ENCODE data around the gene ENDOV. TPM values are rescaled to one million over a fixed set of nuclear protein-coding genes. Genes with fewer than 3 reads are reported as not detected.

Gene ENDOV
- total RNA-seq, 1 donor from 2014 or later, result 11.8 TPM

DNA sequence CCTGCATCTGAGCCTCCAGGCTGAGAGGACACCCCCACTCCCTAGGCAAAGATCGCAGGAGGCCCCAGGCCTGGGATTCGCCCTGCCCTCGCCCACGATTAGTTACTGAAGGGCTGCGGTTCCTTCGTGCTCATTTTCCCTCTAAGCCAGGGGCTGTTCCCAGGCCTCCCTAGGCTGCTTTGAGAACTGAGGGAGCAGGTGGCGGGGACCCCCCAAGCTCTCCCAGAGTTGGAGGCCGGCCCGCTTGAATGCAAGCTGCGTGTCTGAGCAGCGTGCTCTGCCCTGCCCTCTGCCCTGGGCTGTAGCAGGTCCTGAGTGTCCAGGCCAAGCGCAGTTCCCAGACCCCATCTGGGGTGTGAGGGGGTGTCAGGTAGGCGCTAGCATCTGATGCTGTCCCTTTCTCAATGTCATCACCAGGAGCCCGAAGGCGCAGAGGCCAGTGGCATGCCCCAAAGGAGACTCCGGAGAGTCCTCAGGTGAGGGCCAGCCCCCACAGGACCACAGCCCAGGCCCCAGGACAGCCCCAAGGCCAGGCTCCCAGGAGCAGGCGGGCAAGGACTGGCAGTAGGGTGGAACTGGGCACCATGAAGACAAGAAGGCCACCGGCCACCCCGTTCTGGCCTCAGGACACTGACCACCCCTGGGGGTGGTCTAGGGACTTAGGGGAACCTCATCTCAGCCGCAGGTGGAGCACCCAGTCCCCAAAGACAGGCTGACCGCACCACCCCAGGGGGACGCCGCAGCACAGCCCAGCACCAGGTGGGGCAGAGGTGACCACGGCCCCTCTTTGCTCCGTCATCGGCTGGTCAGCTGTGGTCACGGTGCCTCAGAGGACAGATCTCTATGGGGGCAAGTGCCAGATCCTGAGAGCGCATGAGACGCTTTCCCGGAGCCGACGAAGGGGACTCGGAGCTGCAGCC, 14.6 kb downstream of the ENDOV start:
- Histone ChIP-seq H3K36me3 (no peaks in the 10 kb centered on the region), H3K4me3 (no peak overlapping the region), H3K27me3 (no peaks in the 10 kb centered on the region), H3K4me1 (no peaks in the 10 kb centered on the region), H3K27ac (no peak overlapping the region), H3K9me3 (no peaks in the 10 kb centered on the region)
- intact Hi-C loops (cut with DNase I), result loop anchor here (5.0 kb wide), 1 partner anchor 553 kb away; no protein-coding TSS in a partner anchor
- TF ChIP-seq, protein P1, sequence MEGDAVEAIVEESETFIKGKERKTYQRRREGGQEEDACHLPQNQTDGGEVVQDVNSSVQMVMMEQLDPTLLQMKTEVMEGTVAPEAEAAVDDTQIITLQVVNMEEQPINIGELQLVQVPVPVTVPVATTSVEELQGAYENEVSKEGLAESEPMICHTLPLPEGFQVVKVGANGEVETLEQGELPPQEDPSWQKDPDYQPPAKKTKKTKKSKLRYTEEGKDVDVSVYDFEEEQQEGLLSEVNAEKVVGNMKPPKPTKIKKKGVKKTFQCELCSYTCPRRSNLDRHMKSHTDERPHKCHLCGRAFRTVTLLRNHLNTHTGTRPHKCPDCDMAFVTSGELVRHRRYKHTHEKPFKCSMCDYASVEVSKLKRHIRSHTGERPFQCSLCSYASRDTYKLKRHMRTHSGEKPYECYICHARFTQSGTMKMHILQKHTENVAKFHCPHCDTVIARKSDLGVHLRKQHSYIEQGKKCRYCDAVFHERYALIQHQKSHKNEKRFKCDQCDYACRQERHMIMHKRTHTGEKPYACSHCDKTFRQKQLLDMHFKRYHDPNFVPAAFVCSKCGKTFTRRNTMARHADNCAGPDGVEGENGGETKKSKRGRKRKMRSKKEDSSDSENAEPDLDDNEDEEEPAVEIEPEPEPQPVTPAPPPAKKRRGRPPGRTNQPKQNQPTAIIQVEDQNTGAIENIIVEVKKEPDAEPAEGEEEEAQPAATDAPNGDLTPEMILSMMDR (IDR thresholded peaks at IDR 0.05), result no peak
- no peak for TF ChIP-seq POLR2AphosphoS5 (IDR thresholded peaks at IDR 0.05; ENCODE audit: insufficient read depth in 1 of 2, low read depth in 1 of 2)
- no peak for TF ChIP-seq POLR2A (IDR thresholded peaks at IDR 0.05)
- DNase-seq (ENCODE audit: extremely low spot score in 2 of 2), result no peak

DNA sequence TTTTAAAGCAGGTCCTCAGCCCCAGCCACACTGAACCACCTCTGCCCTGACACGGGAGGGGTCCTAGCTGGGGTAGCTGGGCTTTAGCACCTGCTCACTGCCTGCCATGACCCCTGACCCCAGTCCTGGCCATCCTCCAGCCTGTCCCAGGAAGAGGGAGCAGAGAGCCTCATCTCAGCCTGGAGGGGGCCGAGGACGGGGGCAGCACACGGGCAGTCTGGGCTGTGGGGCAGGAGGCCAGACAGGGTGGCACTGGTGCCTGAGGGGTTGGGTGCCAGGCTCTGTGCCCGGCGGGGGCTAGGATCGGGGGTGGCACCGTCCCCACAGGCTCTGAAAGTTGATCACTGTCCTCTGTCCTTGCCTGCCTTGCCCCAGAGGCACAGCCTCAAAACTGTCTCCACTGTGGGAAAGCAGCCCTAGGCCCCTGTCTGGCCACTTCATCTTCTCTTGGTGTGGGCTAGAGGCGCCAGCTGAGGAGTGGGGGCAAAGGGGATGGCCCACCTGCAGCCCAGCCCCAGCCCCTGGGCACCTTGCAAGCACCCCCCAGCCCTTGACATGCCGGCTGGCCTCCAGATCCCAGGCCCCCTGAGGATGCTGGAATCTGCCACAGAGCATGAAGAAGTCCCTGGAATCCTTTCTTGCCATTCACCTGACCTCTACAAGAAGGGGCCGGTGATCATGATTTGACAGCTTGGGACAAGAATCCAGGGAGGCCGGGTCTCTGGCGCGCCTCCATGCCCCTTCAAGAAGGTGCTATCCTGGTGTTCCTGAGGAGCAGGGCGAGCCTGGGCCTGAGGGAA, 15.7 kb downstream of the ENDOV start:
- no peaks in the 10 kb centered on the region for H3K9me3 ChIP-seq
- intact Hi-C loops (cut with DNase I), result no loop called here
- no peaks in the 10 kb centered on the region for H3K4me1 ChIP-seq
- H3K27ac ChIP-seq, result no peak overlapping the region
- H3K36me3 ChIP-seq, result no peaks in the 10 kb centered on the region
- no peak for TF ChIP-seq POLR2AphosphoS5 (IDR thresholded peaks at IDR 0.05; ENCODE audit: insufficient read depth in 1 of 2, low read depth in 1 of 2)
- TF ChIP-seq, protein P1 (IDR thresholded peaks at IDR 0.05), result no peak
- TF ChIP-seq POLR2A (IDR thresholded peaks at IDR 0.05), result no peak
- H3K27me3 ChIP-seq, result no peaks in the 10 kb centered on the region
- no peak for DNase-seq (ENCODE audit: extremely low spot score in 2 of 2)
- no peak overlapping the region for H3K4me3 ChIP-seq

DNA sequence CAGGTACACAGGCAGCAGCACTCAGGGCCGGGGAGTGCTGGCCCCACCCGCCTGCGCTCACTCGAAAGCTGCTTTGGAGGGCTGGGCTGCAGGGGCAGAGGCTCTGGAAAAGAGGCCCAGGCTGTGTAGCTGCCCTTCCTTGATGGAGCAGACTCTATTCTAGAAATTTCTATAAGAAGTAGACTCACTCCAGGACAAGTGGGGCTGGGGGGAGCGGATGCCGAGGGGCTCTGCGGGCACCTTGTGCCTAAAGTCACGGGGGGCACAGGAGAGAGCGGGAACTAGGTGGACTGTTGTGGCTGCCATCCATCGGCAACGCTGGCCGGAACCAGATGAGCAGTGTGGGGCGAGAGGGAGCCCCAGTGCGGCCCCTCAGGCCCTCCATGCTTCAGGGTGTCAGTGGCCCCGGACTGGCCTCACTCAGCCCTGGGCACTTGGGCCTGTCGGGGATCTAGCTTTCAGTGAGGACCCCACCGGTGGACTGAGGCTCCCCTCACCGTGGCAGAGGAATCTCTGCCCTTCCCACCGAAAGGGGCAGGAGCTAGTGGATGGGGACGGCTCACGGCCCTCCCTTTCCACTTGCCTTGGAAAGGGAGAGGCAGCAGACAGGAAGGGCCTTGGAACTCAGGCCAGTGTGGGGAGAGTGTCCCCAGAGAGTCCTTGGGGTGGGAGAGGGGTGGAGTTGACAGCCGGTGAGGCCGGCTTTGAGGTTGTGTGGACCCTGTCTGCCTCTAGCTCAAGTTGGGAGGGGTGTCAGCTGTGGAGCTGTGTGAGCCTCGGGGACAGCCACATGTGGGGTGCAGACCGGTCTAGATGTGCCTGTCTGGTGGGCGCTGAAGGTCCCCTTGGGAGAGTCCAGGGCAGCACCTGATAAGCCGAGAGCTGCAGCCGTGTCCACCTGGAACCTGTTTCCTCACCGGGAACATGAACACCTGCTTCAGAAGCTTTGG, 16.6 kb downstream of the ENDOV start:
- no peak overlapping the region for H3K4me3 ChIP-seq
- DNase-seq (ENCODE audit: extremely low spot score in 2 of 2), result no peak
- TF ChIP-seq POLR2A (IDR thresholded peaks at IDR 0.05) (no peak), POLR2AphosphoS5 (IDR thresholded peaks at IDR 0.05; ENCODE audit: insufficient read depth in 1 of 2, low read depth in 1 of 2) (no peak)
- TF ChIP-seq, protein P1 (IDR thresholded peaks at IDR 0.05), result no peak
- H3K36me3 ChIP-seq, result no peaks in the 10 kb centered on the region
- intact Hi-C loops (cut with DNase I), result no loop called here
- H3K4me1 ChIP-seq, result no peaks in the 10 kb centered on the region
- H3K9me3 ChIP-seq, result no peaks in the 10 kb centered on the region
- no peak overlapping the region for H3K27ac ChIP-seq
- no peaks in the 10 kb centered on the region for H3K27me3 ChIP-seq

DNA sequence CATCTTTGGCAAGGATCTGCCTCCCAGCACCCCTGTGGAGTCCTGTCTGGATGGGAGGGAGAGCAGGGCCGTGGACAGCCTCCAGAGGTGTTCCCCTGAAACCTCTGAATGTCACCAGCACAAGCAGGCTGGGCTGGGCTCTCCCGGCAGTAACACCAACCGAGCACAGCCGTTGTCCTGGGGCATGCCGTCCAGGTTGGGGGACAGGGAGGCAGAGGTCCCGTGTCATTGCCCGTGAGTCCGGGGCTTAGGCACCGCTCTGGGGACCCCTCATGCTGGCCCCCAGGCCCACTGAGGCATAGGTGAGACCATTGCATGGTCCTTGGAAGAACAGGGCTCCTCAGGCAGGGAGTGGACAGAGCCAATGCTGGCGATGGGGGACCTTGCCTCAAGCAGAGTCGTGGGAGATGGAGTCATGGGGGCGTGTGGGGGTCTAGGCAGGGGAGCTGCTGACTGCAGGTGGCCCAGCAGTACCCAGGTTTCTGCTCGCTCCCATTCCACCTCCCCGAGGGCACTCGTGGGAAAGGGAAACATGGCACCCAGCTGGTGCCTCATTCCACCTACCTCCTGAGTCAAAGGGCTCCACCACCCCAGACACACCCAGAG, 17.5 kb downstream of the ENDOV start:
- Histone ChIP-seq H3K4me3 (no peak overlapping the region), H3K9me3 (no peaks in the 10 kb centered on the region), H3K36me3 (no peaks in the 10 kb centered on the region), H3K27me3 (no peaks in the 10 kb centered on the region), H3K27ac (no peak overlapping the region), H3K4me1 (no peaks in the 10 kb centered on the region)
- intact Hi-C loops (cut with DNase I), result no loop called here
- DNase-seq (ENCODE audit: extremely low spot score in 2 of 2), result no peak
- TF ChIP-seq, protein P1 (IDR thresholded peaks at IDR 0.05), result no peak
- no peak for TF ChIP-seq POLR2A (IDR thresholded peaks at IDR 0.05)
